K562 (cell line): ENCODE data around the gene FHIT. TPM values are rescaled to one million over a fixed set of nuclear protein-coding genes. Genes with fewer than 3 reads are reported as not detected.

Experiments
- ATAC-seq: fragments of 200-7000 bp; cut with Tn5 transposase; 3 replicates; pipeline ENCODE4 v1.9.1; 2020; ENCODE audit warnings: moderate library complexity
- BruUV-seq: library from RNA; stranded (reverse); fragments of 400-500 nt; replicated peaks from 2 replicates; lab custom pipeline; 2021; lab: Mats Ljungman, UMichigan
- CTCF ChIA-PET: fragments of 300-600 bp; formaldehyde crosslinking; extraction: SDS; loops from one replicate; lab custom pipeline; 2021; ENCODE audit warnings: low intra/inter-chr PET ratio; lab: Yijun Ruan, JAX
- POLR2A ChIA-PET: fragments of 300-600, 350-650 bp; sonication (Branson Sonifier 250); formaldehyde crosslinking; extraction: SDS; loops from one replicate; lab custom pipeline; 2021; ENCODE audit warnings: antibody characterized with exemption, inconsistent platforms; lab: Yijun Ruan, JAX
- DNase-seq, 4 experiments: peaks; one replicate each; pipeline versions ENCODE4 v3.0.0 to v3.0.0-alpha.2; 2011 to 2018; ENCODE audit warnings: low spot score in 3 of 4, mixed read lengths in 3 of 4; ENCODE audit errors: extremely low read depth in 1 of 4
- FAIRE-seq: peaks from 2 replicates; lab custom pipeline; 2011; peaks lifted over from hg19 to GRCh38; lab: Jason Lieb, UNC
- H2AFZ ChIP-seq: 2 replicates; pipeline ENCODE4 v1.6.0; 2011; ENCODE audit warnings: low read depth, low read length, control low read depth, inconsistent platforms
- H3K27ac ChIP-seq: fragments of 200-600 bp; 3 replicates; pipeline ENCODE4 v1.8.0; 2011; ENCODE audit warnings: low read depth, mild to moderate bottlenecking, control low read depth, inconsistent platforms, low read length, moderate library complexity, mixed read lengths; ENCODE audit errors: extremely low read depth
- H3K27me3 ChIP-seq, 2 experiments: fragments of 300-600 bp in 1 of 2; 2 replicates in 1 of 2; 3 replicates in 1 of 2; pipeline versions ENCODE4 v1.6.0 to v1.8.0; 2011; ENCODE audit warnings: inconsistent platforms in 2 of 2, low read length in 2 of 2, mild to moderate bottlenecking in 1 of 2, mixed read lengths in 1 of 2, moderate library complexity in 1 of 2; ENCODE audit not compliant: control insufficient read depth in 2 of 2, insufficient read depth in 2 of 2
- H3K36me3 ChIP-seq: fragments of 300-600 bp; 3 replicates; pipeline ENCODE4 v1.8.0; 2011; ENCODE audit warnings: mild to moderate bottlenecking, low read length, inconsistent platforms; ENCODE audit not compliant: control insufficient read depth, insufficient read depth
- H3K4me1 ChIP-seq, 2 experiments: fragments of 200-600 bp in 1 of 2; replicated peaks in 1 of 2; 2 replicates in 1 of 2; 3 replicates in 1 of 2; pipeline versions ENCODE4 v1.5.1 to v1.8.0; 2011; ENCODE audit warnings: inconsistent platforms in 2 of 2, low read length in 2 of 2, mild to moderate bottlenecking in 1 of 2, mixed read lengths in 1 of 2, moderate library complexity in 1 of 2; ENCODE audit not compliant: control insufficient read depth in 2 of 2, insufficient read depth in 2 of 2
- H3K4me2 ChIP-seq: 2 replicates; pipeline ENCODE4 v1.6.1; 2011; ENCODE audit warnings: low read length, control low read depth, inconsistent platforms, mixed read lengths; ENCODE audit not compliant: insufficient read depth
- H3K4me3 ChIP-seq: fragments of 200-600 bp; sonication (generic), shearing (Covaris generic); 2 replicates; pipeline ENCODE4 v1.5.1; 2016; ENCODE audit warnings: control low read depth, inconsistent platforms
- H3K79me2 ChIP-seq: fragments of 200-600 bp; 3 replicates; pipeline ENCODE4 v1.8.0; 2011; ENCODE audit warnings: low read length, inconsistent platforms; ENCODE audit not compliant: control insufficient read depth, insufficient read depth
- H3K9ac ChIP-seq, 2 experiments: 2 replicates each; pipeline versions ENCODE4 v1.6.0 to v1.6.1; 2011; ENCODE audit warnings: low read depth in 2 of 2, low read length in 2 of 2, control low read depth in 1 of 2, inconsistent platforms in 1 of 2, mild to moderate bottlenecking in 1 of 2, mixed read lengths in 1 of 2; ENCODE audit not compliant: insufficient read depth in 1 of 2
- H3K9me1 ChIP-seq: one replicate; pipeline ENCODE4 v1.6.0; 2011; ENCODE audit warnings: inconsistent platforms, mild to moderate bottlenecking, low read length, moderate library complexity; ENCODE audit not compliant: control insufficient read depth, insufficient read depth
- H3K9me3 ChIP-seq: replicated peaks from 2 replicates; pipeline ENCODE4 v1.5.1; 2011; ENCODE audit warnings: low read depth, low read length, inconsistent platforms; ENCODE audit not compliant: control insufficient read depth, insufficient read depth
- H4K20me1 ChIP-seq: replicated peaks from 2 replicates; pipeline ENCODE4 v1.6.1; 2011; ENCODE audit warnings: low read length, inconsistent platforms, mixed read lengths; ENCODE audit not compliant: control insufficient read depth, insufficient read depth
- ATF1 ChIP-seq, 2 experiments: fragments of 450-650 bp in 1 of 2; IDR thresholded peaks; 2 replicates each; pipeline ENCODE4 v1.6.1; 2016; ENCODE audit warnings: missing compliant biosample characterization in 1 of 2, missing genetic modification characterization in 1 of 2
- BRD4 ChIP-seq: fragments of 200-600 bp; sonication (generic); IDR thresholded peaks from 2 replicates; pipeline ENCODE4 v1.6.1; 2017; ENCODE audit warnings: inconsistent platforms
- CTBP1 ChIP-seq: fragments of 450-650 bp; IDR thresholded peaks from 2 replicates; pipeline ENCODE4 v1.6.1; 2016; ENCODE audit warnings: borderline replicate concordance
- EP300 ChIP-seq: IDR thresholded peaks from 2 replicates; pipeline ENCODE4 v1.6.1; 2012; ENCODE audit warnings: low read length, improper control_type of control experiment
- EP400 ChIP-seq: fragments of 450-650 bp; IDR thresholded peaks from 2 replicates; pipeline ENCODE4 v1.6.1; 2017; ENCODE audit warnings: antibody characterized with exemption, mild to moderate bottlenecking, moderate library complexity
- HBP1 ChIP-seq: fragments of 450-650 bp; formaldehyde crosslinking; IDR thresholded peaks from 2 replicates; pipeline ENCODE4 v1.4.0; 2022; ENCODE audit warnings: missing genetic modification characterization
- HLTF ChIP-seq: fragments of 450-650 bp; IDR thresholded peaks from 2 replicates; pipeline ENCODE4 v1.6.1; 2016
- KLF1 ChIP-seq: fragments of 450-650 bp; IDR thresholded peaks from 2 replicates; pipeline ENCODE4 v1.6.1; 2016; ENCODE audit warnings: missing genetic modification characterization, missing compliant biosample characterization
- MEF2D ChIP-seq: conservative IDR thresholded peaks from 2 replicates; pipeline ENCODE4 v1.6.1; 2016; ENCODE audit warnings: low read depth, missing genetic modification characterization, missing compliant biosample characterization
- MITF ChIP-seq: IDR thresholded peaks from 2 replicates; pipeline ENCODE4 v1.6.1; 2014; ENCODE audit warnings: antibody characterized with exemption
- TEAD4 ChIP-seq, 2 experiments: sonication (generic) in 1 of 2; formaldehyde crosslinking in 1 of 2; IDR thresholded peaks; 2 replicates each; pipeline versions ENCODE4 v1.6.1 to v1.8.0; 2012 to 2022; ENCODE audit warnings: borderline replicate concordance in 1 of 2, inconsistent platforms in 1 of 2, low read length in 1 of 2, mild to moderate bottlenecking in 1 of 2, missing genetic modification reagents in 1 of 2
- ZBTB1 ChIP-seq: sonication (generic); formaldehyde crosslinking; IDR thresholded peaks from 2 replicates; pipeline ENCODE4 v1.8.1; 2023; ENCODE audit warnings: missing genetic modification reagents, low read depth, mild to moderate bottlenecking, borderline replicate concordance
- ZKSCAN3 ChIP-seq: fragments of 250-450 bp; sonication (Bioruptor Pico); IDR thresholded peaks from 2 replicates; pipeline ENCODE4 v1.4.0; 2020
- ZNF764 ChIP-seq: fragments of 250-450 bp; sonication (Bioruptor Pico); IDR thresholded peaks from 2 replicates; pipeline ENCODE4 v1.4.0; 2020; ENCODE audit warnings: low read depth, mild to moderate bottlenecking, moderate library complexity
- WGBS: fragments of 100-300 bp; shearing (Covaris generic); methylation state at CpG from one replicate; pipeline ENCODE4 v1.1.6; 2016; ENCODE audit warnings: low coverage, mixed read lengths; ENCODE audit not compliant: insufficient coverage; ENCODE audit errors: missing lambda C conversion rate; 5-methylcytosine and 5-hydroxymethylcytosine counted together
- in situ Hi-C: fragments of 300-500 bp; cut with MboI; formaldehyde crosslinking; loops from 4 replicates; pipeline ENCODE4 v1.15.0; 2018; ENCODE audit warnings: inconsistent platforms, mixed read lengths
- intact Hi-C: fragments of 100-400 bp; cut with micrococcal nuclease; formaldehyde crosslinking; loops from 2 replicates; pipeline ENCODE4 v1.14.2; 2022
- polyA plus RNA-seq, 8 experiments: library from polyadenylated mRNA; depleted of rRNA in 4 of 8; stranded (reverse) in 5 of 8; unstranded in 3 of 8; fragments of >200 nt; fragmentation: Nextera tagmentation in 2 of 8; fragmentation: Illumina TruSeq in 1 of 8; extraction: Ambion mirVana in 2 of 8; extraction: Trizol in 1 of 8; gene quantifications; 2 replicates each; pipeline versions ENCODE4 v1.2.1 to v1.2.3, GENCODE V29; 2011 to 2014; ENCODE audit warnings: inconsistent platforms in 1 of 8, missing spikeins in 1 of 8
- total RNA-seq, 7 experiments: library from RNA; depleted of rRNA in 6 of 7; stranded (reverse); fragments of >200 nt in 6 of 7; fragmentation: Illumina TruSeq in 2 of 7; extraction: Trizol in 2 of 7; gene quantifications; 2 replicates each; pipeline versions ENCODE4 v1.2.1 to v1.2.3, GENCODE V29; 2011 to 2021; ENCODE audit warnings: low replicate concordance in 1 of 7

Gene FHIT
- total and polyA plus RNA-seq, 9 of the 15 experiments (the other 6 are each of a cell fraction or from before 2014, with no cell fraction given) = 1.7 to 9.1 (median 4.3) TPM

GRCh38 chr3:61073566-61074165 is 177.6 kb downstream of the FHIT start:
- no peak overlapping the region for H3K27ac ChIP-seq
- no peaks in the 10 kb centered on the region for H3K27me3 ChIP-seq
- DNase-seq = no peak
- in situ Hi-C loops = no loop called here
- 19% methylated on average over 4 of the region's 4 CpGs for WGBS
- no peak overlapping the region for H3K4me3 ChIP-seq
- CTCF ChIA-PET = no interaction called here
- no peak for FAIRE-seq
- H3K9me3 ChIP-seq = no peaks in the 10 kb centered on the region
- H3K9me1 ChIP-seq = no peaks in the 10 kb centered on the region
- TF ChIP-seq KLF1 (tag) (no peak), HLTF (no peak), ZKSCAN3 (CRISPR knock-in tag) (no peak), CTBP1 (no peak), ZNF764 (no peak), ZBTB1 (no peak), TEAD4 (IDR thresholded peaks at IDR 0.05; ENCODE audit: low read length) (no peak), TEAD4 (CRISPR knock-in tag; IDR thresholded peaks at IDR 0.05; ENCODE audit: borderline replicate concordance) (no peak)
- BruUV-seq = no TSS peak
- no peak overlapping the region for H2AFZ ChIP-seq
- ATAC-seq = no peak
- H3K4me2 ChIP-seq = no peak overlapping the region
- intact Hi-C loops = no loop called here
- no peaks in the 10 kb centered on the region for H3K79me2 ChIP-seq
- H3K4me1 ChIP-seq = no peaks in the 10 kb centered on the region
- H4K20me1 ChIP-seq = no peaks in the 10 kb centered on the region
- H3K36me3 ChIP-seq = no peaks in the 10 kb centered on the region
- no peak overlapping the region for H3K9ac ChIP-seq
- POLR2A ChIA-PET = no interaction called here

GRCh38 chr3:61068084-61068483 is 183.2 kb downstream of the FHIT start:
- intact Hi-C loops (no loop called here), in situ Hi-C loops (no loop called here)
- no peak for FAIRE-seq
- no peak for ATAC-seq
- no peak overlapping the region for H3K4me3 ChIP-seq
- H3K4me1 ChIP-seq = no peaks in the 10 kb centered on the region
- ChIA-PET CTCF (no interaction called here), POLR2A (interaction anchor here (1.1 kb wide), 1 partner anchor 13 kb away, joined by 3 read pairs; no protein-coding TSS in a partner anchor)
- no peak overlapping the region for H2AFZ ChIP-seq
- no peaks in the 10 kb centered on the region for H3K9me3 ChIP-seq
- 42% methylated on average over 4 of the region's 4 CpGs for WGBS
- BruUV-seq = no TSS peak
- no peaks in the 10 kb centered on the region for H3K36me3 ChIP-seq
- H3K9me1 ChIP-seq = no peaks in the 10 kb centered on the region
- H3K79me2 ChIP-seq = no peaks in the 10 kb centered on the region
- no peak for DNase-seq
- H4K20me1 ChIP-seq = no peaks in the 10 kb centered on the region
- H3K27ac ChIP-seq = no peak overlapping the region
- H3K4me2 ChIP-seq = no peak overlapping the region
- H3K27me3 ChIP-seq = no peaks in the 10 kb centered on the region
- no peak overlapping the region for H3K9ac ChIP-seq
- TF ChIP-seq ATF1 (CRISPR knock-in tag; IDR thresholded peaks at IDR 0.05) (no peak), ATF1 (tag; IDR thresholded peaks at IDR 0.05) (no peak), MEF2D (no peak), HBP1 (CRISPR knock-in tag) (no peak), BRD4 (no peak), EP400 (no peak), MITF (no peak), EP300 (no peak)
